ENCODE data around the gene RLN3. TPM values are rescaled to one million over a fixed set of nuclear protein-coding genes. Genes with fewer than 3 reads are reported as not detected.
A peak's percentile ranks its signal among the peaks of the same experiment; 100 is the strongest.

Gene RLN3
- total RNA-seq (not detected), total RNA-seq (0 to 0.22 (median 0.06) reads per million in 29 experiments)
- 0.24 TPM for total RNA-seq (2013)

- POLR2A ChIA-PET = interaction anchor here in 1 of 2 donors (0.6 kb wide), 2 partner anchors 10 to 11 kb away, joined by 3 to 4 read pairs; no protein-coding TSS in a partner anchor
- no peak for DNase-seq
- Histone ChIP-seq H3K4me3 (ENCODE audit: control insufficient read depth in 1 of 2, extremely low read depth in 1 of 2, low read length in 1 of 2) (no peak within 1 kb of the TSS), H3K9me3 (no peaks in the 10 kb centered on the region), H3K27me3 (replicated peaks in 1 of 2; ENCODE audit: control insufficient read depth in 2 of 2, extremely low read depth in 1 of 2, insufficient read depth in 2 of 2, low read length in 1 of 2) (no peaks in the 10 kb centered on the region), H3K36me3 (ENCODE audit: control insufficient read depth in 2 of 2, extremely low read depth in 1 of 2, insufficient read depth in 1 of 2, low read length in 1 of 2) (no peaks in the 10 kb centered on the region), H3K27ac (ENCODE audit: low read length) (no peak within 1 kb of the TSS), H3K4me1 (ENCODE audit: control insufficient read depth in 1 of 2, extremely low read depth in 1 of 2, insufficient read depth in 2 of 2, low read length in 2 of 2) (peaks cover 6 to 36% of the 10 kb centered on the region in 2 experiments)
- Mint-ChIP-seq H3K4me1 (peaks cover 24 to 47% (median 39%) of the 10 kb centered on the region in 3 donors), H3K4me3 (no peak within 1 kb of the TSS), H3K27ac (peak within 1 kb of the TSS; percentile 56 to 72), H3K27me3 (no peaks in the 10 kb centered on the region), H3K9me3 (no peaks in the 10 kb centered on the region), H3K36me3 (no peaks in the 10 kb centered on the region)
- no peak for ATAC-seq (replicated peaks in 1 of 4)
- 87% methylated on average over 24 of the region's 24 CpGs for WGBS (ENCODE audit: insufficient coverage)
- CTCF ChIA-PET = interaction anchor here in 1 of 2 donors (0.7 kb wide), 1 partner anchor 24 kb away, joined by 3 read pairs; no protein-coding TSS in a partner anchor
Measured at GRCh38 chr19:14027856-14028450, at the start of gene RLN3. Gene RLN3 (plus strand): TSS chr19:14028148. CDS start chr19:14028205, 57 bp downstream.

GRCh38 chr19:13978351-13979243 lies 49.4 kb upstream of the RLN3 start:
- Histone ChIP-seq H3K36me3 (ENCODE audit: control insufficient read depth in 2 of 2, extremely low read depth in 1 of 2, insufficient read depth in 1 of 2, low read length in 1 of 2) (peaks cover 7 to 17% of the 10 kb centered on the region in 2 donors), H3K4me3 (ENCODE audit: control insufficient read depth in 1 of 2, extremely low read depth in 1 of 2, low read length in 1 of 2) (peak overlapping the region in 1 of 2 donors; percentile 56), H3K27me3 (replicated peaks in 1 of 2; ENCODE audit: control insufficient read depth in 2 of 2, extremely low read depth in 1 of 2, insufficient read depth in 2 of 2, low read length in 1 of 2) (no peaks in the 10 kb centered on the region), H3K9me3 (no peaks in the 10 kb centered on the region), H3K4me1 (ENCODE audit: control insufficient read depth in 1 of 2, extremely low read depth in 1 of 2, insufficient read depth in 2 of 2, low read length in 2 of 2) (peaks cover 28 to 57% of the 10 kb centered on the region in 2 experiments), H3K27ac (ENCODE audit: low read length) (peak overlapping the region; percentile 53)
- Mint-ChIP-seq H3K27ac (peak overlapping the region in 1 of 2 donors; percentile 79), H3K36me3 (peaks cover 21% of the 10 kb centered on the region), H3K4me3 (peak overlapping the region in 2 of 3 donors; percentile 31 to 57), H3K27me3 (no peaks in the 10 kb centered on the region), H3K4me1 (peaks cover 22 to 44% (median 43%) of the 10 kb centered on the region in 3 donors), H3K9me3 (no peaks in the 10 kb centered on the region)
- ChIA-PET CTCF (interaction anchor here in 1 of 2 donors (1.0 kb wide), 1 partner anchor 158 kb away, joined by 3 read pairs; the partner anchor contains the start of gene ASF1B), POLR2A (interaction anchor here in 1 of 2 donors (0.9 kb wide), 1 partner anchor 26 kb away, joined by 8 read pairs; no protein-coding TSS in a partner anchor)
- DNase-seq = peak in 3 of 35 experiments; percentile 19 to 30 (median 27)
- 49% methylated on average over 70 of the region's 74 CpGs for WGBS (ENCODE audit: insufficient coverage)
- ATAC-seq (replicated peaks in 1 of 4) = peak; percentile 28 to 40 (median 33)

GRCh38 chr19:13979244-13979615 lies 48.7 kb upstream of the RLN3 start:
- peaks cover 7 to 13% of the 10 kb centered on the region in 2 donors for H3K36me3 ChIP-seq (ENCODE audit: control insufficient read depth in 2 of 2, extremely low read depth in 1 of 2, insufficient read depth in 1 of 2, low read length in 1 of 2)
- H3K27me3 ChIP-seq (replicated peaks in 1 of 2; ENCODE audit: control insufficient read depth in 2 of 2, extremely low read depth in 1 of 2, insufficient read depth in 2 of 2, low read length in 1 of 2) = no peaks in the 10 kb centered on the region
- H3K27ac ChIP-seq (ENCODE audit: low read length) = peak overlapping the region; percentile 53
- Mint-ChIP-seq H3K4me1 (peaks cover 18 to 44% (median 42%) of the 10 kb centered on the region in 3 donors), H3K27ac (peak overlapping the region in 1 of 2 donors; percentile 73), H3K27me3 (no peaks in the 10 kb centered on the region), H3K4me3 (peak overlapping the region in 2 of 3 donors; percentile 9 to 57), H3K9me3 (no peaks in the 10 kb centered on the region), H3K36me3 (peaks cover 17% of the 10 kb centered on the region)
- ChIA-PET CTCF (no interaction called here), POLR2A (no interaction called here)
- no peak for DNase-seq
- ATAC-seq (replicated peaks in 1 of 4) = no peak
- 60% methylated on average over 5 of the region's 12 CpGs for WGBS (ENCODE audit: insufficient coverage)
- H3K4me1 ChIP-seq (ENCODE audit: control insufficient read depth in 1 of 2, extremely low read depth in 1 of 2, insufficient read depth in 2 of 2, low read length in 2 of 2) = peaks cover 33 to 56% of the 10 kb centered on the region in 2 experiments
- no peaks in the 10 kb centered on the region for H3K9me3 ChIP-seq
- peak overlapping the region in 1 of 2 donors; percentile 56 for H3K4me3 ChIP-seq (ENCODE audit: control insufficient read depth in 1 of 2, extremely low read depth in 1 of 2, low read length in 1 of 2)

GRCh38 chr19:13979686-13980085 lies 48.3 kb upstream of the RLN3 start:
- DNase-seq (no peak), ATAC-seq (replicated peaks in 1 of 4) (no peak)
- Mint-ChIP-seq H3K27me3 (no peaks in the 10 kb centered on the region), H3K36me3 (peaks cover 14% of the 10 kb centered on the region), H3K27ac (peak overlapping the region in 1 of 2 donors; percentile 73), H3K4me1 (peaks cover 18 to 45% (median 42%) of the 10 kb centered on the region in 3 donors), H3K4me3 (peak overlapping the region in 2 of 3 donors; percentile 6 to 57), H3K9me3 (no peaks in the 10 kb centered on the region)
- Histone ChIP-seq H3K27me3 (replicated peaks in 1 of 2; ENCODE audit: control insufficient read depth in 2 of 2, extremely low read depth in 1 of 2, insufficient read depth in 2 of 2, low read length in 1 of 2) (no peaks in the 10 kb centered on the region), H3K4me3 (ENCODE audit: control insufficient read depth in 1 of 2, extremely low read depth in 1 of 2, low read length in 1 of 2) (peak overlapping the region in 1 of 2 donors; percentile 27), H3K4me1 (ENCODE audit: control insufficient read depth in 1 of 2, extremely low read depth in 1 of 2, insufficient read depth in 2 of 2, low read length in 2 of 2) (peaks cover 38 to 57% of the 10 kb centered on the region in 2 experiments), H3K27ac (ENCODE audit: low read length) (no peak overlapping the region), H3K9me3 (no peaks in the 10 kb centered on the region), H3K36me3 (ENCODE audit: control insufficient read depth in 2 of 2, extremely low read depth in 1 of 2, insufficient read depth in 1 of 2, low read length in 1 of 2) (peaks cover 7 to 13% of the 10 kb centered on the region in 2 donors)
- 77% methylated on average over 5 of the region's 12 CpGs for WGBS (ENCODE audit: insufficient coverage)
- POLR2A ChIA-PET = no interaction called here
- CTCF ChIA-PET = no interaction called here

GRCh38 chr19:13980340-13980739 lies 47.6 kb upstream of the RLN3 start:
- H3K27ac ChIP-seq (ENCODE audit: low read length) = no peak overlapping the region
- peaks cover 10% of the 10 kb centered on the region for H3K36me3 Mint-ChIP-seq
- no peaks in the 10 kb centered on the region for H3K9me3 Mint-ChIP-seq
- WGBS (ENCODE audit: insufficient coverage) = 95% methylated on average over 11 of the region's 15 CpGs
- no peak overlapping the region for H3K4me3 Mint-ChIP-seq
- no peak for ATAC-seq (replicated peaks in 1 of 4)
- CTCF ChIA-PET = no interaction called here
- H3K4me1 Mint-ChIP-seq = peaks cover 25 to 52% (median 48%) of the 10 kb centered on the region in 3 donors
- no peak overlapping the region for H3K27ac Mint-ChIP-seq
- no peak overlapping the region for H3K4me3 ChIP-seq (ENCODE audit: control insufficient read depth in 1 of 2, extremely low read depth in 1 of 2, low read length in 1 of 2)
- no peaks in the 10 kb centered on the region for H3K27me3 ChIP-seq (replicated peaks in 1 of 2; ENCODE audit: control insufficient read depth in 2 of 2, extremely low read depth in 1 of 2, insufficient read depth in 2 of 2, low read length in 1 of 2)
- H3K4me1 ChIP-seq (ENCODE audit: control insufficient read depth in 1 of 2, extremely low read depth in 1 of 2, insufficient read depth in 2 of 2, low read length in 2 of 2) = peaks cover 44 to 64% of the 10 kb centered on the region in 2 experiments
- peaks cover 7 to 13% of the 10 kb centered on the region in 2 donors for H3K36me3 ChIP-seq (ENCODE audit: control insufficient read depth in 2 of 2, extremely low read depth in 1 of 2, insufficient read depth in 1 of 2, low read length in 1 of 2)
- no peak for DNase-seq
- POLR2A ChIA-PET = no interaction called here
- H3K9me3 ChIP-seq = no peaks in the 10 kb centered on the region
- no peaks in the 10 kb centered on the region for H3K27me3 Mint-ChIP-seq

GRCh38 chr19:13981021-13981420 lies 46.9 kb upstream of the RLN3 start:
- CTCF ChIA-PET = no interaction called here
- peak overlapping the region in 1 of 3 donors; percentile 29 for H3K4me3 Mint-ChIP-seq

More at GRCh38 chr19:13981021-13981420, 46.9 kb upstream of the RLN3 start:
- Histone ChIP-seq H3K4me1 (ENCODE audit: control insufficient read depth in 1 of 2, extremely low read depth in 1 of 2, insufficient read depth in 2 of 2, low read length in 2 of 2) (peaks cover 51 to 71% of the 10 kb centered on the region in 2 experiments), H3K9me3 (no peaks in the 10 kb centered on the region), H3K27me3 (replicated peaks in 1 of 2; ENCODE audit: control insufficient read depth in 2 of 2, extremely low read depth in 1 of 2, insufficient read depth in 2 of 2, low read length in 1 of 2) (no peaks in the 10 kb centered on the region), H3K36me3 (ENCODE audit: control insufficient read depth in 2 of 2, extremely low read depth in 1 of 2, insufficient read depth in 1 of 2, low read length in 1 of 2) (peaks cover 5 to 11% of the 10 kb centered on the region in 2 donors), H3K4me3 (ENCODE audit: control insufficient read depth in 1 of 2, extremely low read depth in 1 of 2, low read length in 1 of 2) (no peak overlapping the region), H3K27ac (ENCODE audit: low read length) (no peak overlapping the region)
- Mint-ChIP-seq H3K27me3 (no peaks in the 10 kb centered on the region), H3K9me3 (no peaks in the 10 kb centered on the region), H3K36me3 (peaks cover 4% of the 10 kb centered on the region), H3K4me1 (peaks cover 24 to 55% (median 55%) of the 10 kb centered on the region in 3 donors), H3K27ac (peak overlapping the region in 1 of 2 donors; percentile 90)
- POLR2A ChIA-PET = no interaction called here
- ATAC-seq (replicated peaks in 1 of 4) = no peak
- WGBS (ENCODE audit: insufficient coverage) = 100% methylated on average over 2 of the region's 5 CpGs
- DNase-seq = no peak
